Measurements from ENCODE around the gene CNTNAP4.

CNTNAP4 gene

GRCh38 chr16:76294396-76295214, 17.4 kb downstream of the CNTNAP4 start:
- DNase-seq: no peak
- in situ Hi-C loops (cut with HindIII; ENCODE audit: low pct_ligation_motif_present, low pct_unique_long_range_greater_than_20kb, low sequenced_read_pairs): loop anchor here (25.0 kb wide), 1 partner anchor 343 kb away; no protein-coding TSS in a partner anchor

GRCh38 chr16:76297941-76298340, 20.7 kb downstream of the CNTNAP4 start:
- in situ Hi-C loops (cut with HindIII; ENCODE audit: low pct_ligation_motif_present, low pct_unique_long_range_greater_than_20kb, low sequenced_read_pairs): loop anchor here (25.0 kb wide), 1 partner anchor 339 kb away; no protein-coding TSS in a partner anchor
- DNase-seq: no peak

GRCh38 chr16:76303637-76304314, 26.6 kb downstream of the CNTNAP4 start:
- no peak for DNase-seq
- in situ Hi-C loops (cut with HindIII; ENCODE audit: low pct_ligation_motif_present, low pct_unique_long_range_greater_than_20kb, low sequenced_read_pairs): no loop called here

GRCh38 chr16:76309639-76310335, 32.6 kb downstream of the CNTNAP4 start:
- in situ Hi-C loops (cut with HindIII; ENCODE audit: low pct_ligation_motif_present, low pct_unique_long_range_greater_than_20kb, low sequenced_read_pairs): no loop called here

GRCh38 chr16:76311260-76311659, 34.1 kb downstream of the CNTNAP4 start:
- no peak for DNase-seq
- in situ Hi-C loops (cut with HindIII; ENCODE audit: low pct_ligation_motif_present, low pct_unique_long_range_greater_than_20kb, low sequenced_read_pairs): no loop called here

More at GRCh38 chr16:76309639-76310335, 32.6 kb downstream of the CNTNAP4 start:
- no peak for DNase-seq

GRCh38 chr16:76318565-76318964, 41.4 kb downstream of the CNTNAP4 start:
- DNase-seq: no peak
- in situ Hi-C loops (cut with HindIII; ENCODE audit: low pct_ligation_motif_present, low pct_unique_long_range_greater_than_20kb, low sequenced_read_pairs): no loop called here

- in situ Hi-C loops (cut with HindIII; ENCODE audit: low pct_ligation_motif_present, low pct_unique_long_range_greater_than_20kb, low sequenced_read_pairs): no loop called here
- DNase-seq: no peak
Measured at GRCh38 chr16:76329106-76329505, 51.9 kb downstream of the CNTNAP4 start.

GRCh38 chr16:76335180-76335974, 58.2 kb downstream of the CNTNAP4 start:
- no peak for DNase-seq
- in situ Hi-C loops (cut with HindIII; ENCODE audit: low pct_ligation_motif_present, low pct_unique_long_range_greater_than_20kb, low sequenced_read_pairs): no loop called here

- in situ Hi-C loops (cut with HindIII; ENCODE audit: low pct_ligation_motif_present, low pct_unique_long_range_greater_than_20kb, low sequenced_read_pairs): no loop called here
- no peak for DNase-seq
Measured at GRCh38 chr16:76336112-76336511, 58.9 kb downstream of the CNTNAP4 start.

GRCh38 chr16:76338472-76338871, 61.3 kb downstream of the CNTNAP4 start:
- in situ Hi-C loops (cut with HindIII; ENCODE audit: low pct_ligation_motif_present, low pct_unique_long_range_greater_than_20kb, low sequenced_read_pairs): no loop called here
- DNase-seq: no peak

GRCh38 chr16:76343769-76344168, 66.6 kb downstream of the CNTNAP4 start:
- DNase-seq: no peak
- in situ Hi-C loops (cut with HindIII; ENCODE audit: low pct_ligation_motif_present, low pct_unique_long_range_greater_than_20kb, low sequenced_read_pairs): no loop called here

GRCh38 chr16:76345163-76345661, 68.0 kb downstream of the CNTNAP4 start:
- in situ Hi-C loops (cut with HindIII; ENCODE audit: low pct_ligation_motif_present, low pct_unique_long_range_greater_than_20kb, low sequenced_read_pairs): no loop called here

GRCh38 chr16:76346210-76346609, 69.0 kb downstream of the CNTNAP4 start:
- in situ Hi-C loops (cut with HindIII; ENCODE audit: low pct_ligation_motif_present, low pct_unique_long_range_greater_than_20kb, low sequenced_read_pairs): no loop called here

More at GRCh38 chr16:76345163-76345661, 68.0 kb downstream of the CNTNAP4 start:
- DNase-seq: no peak

GRCh38 chr16:76351441-76351840, 74.2 kb downstream of the CNTNAP4 start:
- in situ Hi-C loops (cut with HindIII; ENCODE audit: low pct_ligation_motif_present, low pct_unique_long_range_greater_than_20kb, low sequenced_read_pairs): no loop called here
- DNase-seq: no peak

More at GRCh38 chr16:76346210-76346609, 69.0 kb downstream of the CNTNAP4 start:
- no peak for DNase-seq

- DNase-seq: no peak
- in situ Hi-C loops (cut with HindIII; ENCODE audit: low pct_ligation_motif_present, low pct_unique_long_range_greater_than_20kb, low sequenced_read_pairs): no loop called here
Measured at GRCh38 chr16:76360404-76360803, 83.2 kb downstream of the CNTNAP4 start.

GRCh38 chr16:76370344-76370743, 93.1 kb downstream of the CNTNAP4 start:
- DNase-seq: no peak
- in situ Hi-C loops (cut with HindIII; ENCODE audit: low pct_ligation_motif_present, low pct_unique_long_range_greater_than_20kb, low sequenced_read_pairs): no loop called here

GRCh38 chr16:76371441-76371840, 94.2 kb downstream of the CNTNAP4 start:
- no peak for DNase-seq
- in situ Hi-C loops (cut with HindIII; ENCODE audit: low pct_ligation_motif_present, low pct_unique_long_range_greater_than_20kb, low sequenced_read_pairs): no loop called here

GRCh38 chr16:76373998-76374397, 96.8 kb downstream of the CNTNAP4 start:
- no peak for DNase-seq
- in situ Hi-C loops (cut with HindIII; ENCODE audit: low pct_ligation_motif_present, low pct_unique_long_range_greater_than_20kb, low sequenced_read_pairs): no loop called here
